Stimulated activated CD4-positive, alpha-beta T cell treated with anti-CD3 and anti-CD28 coated beads, Interleukin-2, amount 100 ng/mL, for 24 hours (primary cell): ENCODE data around the gene SIGLEC1.

Experiments used
- DNase-seq, 2 donors: peaks; one replicate each; pipeline ENCODE4 v3.0.0-alpha.2; 2020

Gene SIGLEC1

DNA sequence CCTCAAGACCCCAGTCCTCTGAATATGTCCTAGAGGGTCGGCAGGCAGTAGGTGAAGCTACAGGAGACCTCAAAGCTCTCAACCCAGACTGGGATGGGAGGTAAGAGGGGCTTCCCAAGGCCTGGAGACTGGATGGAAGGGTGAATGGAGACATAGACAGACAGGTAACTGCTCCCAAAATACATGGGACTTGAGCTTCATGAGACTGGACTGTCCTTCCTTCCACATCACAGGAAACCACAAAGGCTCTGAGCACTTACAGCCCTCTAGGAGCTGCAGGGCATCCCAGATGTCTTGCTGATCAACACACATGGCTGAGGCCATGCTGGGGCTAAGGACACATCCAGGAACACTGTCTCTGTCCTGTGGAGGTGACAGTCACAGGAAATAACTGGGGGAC, 31.6 kb upstream of the SIGLEC1 start:
- no peak for DNase-seq

GRCh38 chr20:3743251-3743650, 30.9 kb upstream of the SIGLEC1 start:
- DNase-seq: no peak

DNA sequence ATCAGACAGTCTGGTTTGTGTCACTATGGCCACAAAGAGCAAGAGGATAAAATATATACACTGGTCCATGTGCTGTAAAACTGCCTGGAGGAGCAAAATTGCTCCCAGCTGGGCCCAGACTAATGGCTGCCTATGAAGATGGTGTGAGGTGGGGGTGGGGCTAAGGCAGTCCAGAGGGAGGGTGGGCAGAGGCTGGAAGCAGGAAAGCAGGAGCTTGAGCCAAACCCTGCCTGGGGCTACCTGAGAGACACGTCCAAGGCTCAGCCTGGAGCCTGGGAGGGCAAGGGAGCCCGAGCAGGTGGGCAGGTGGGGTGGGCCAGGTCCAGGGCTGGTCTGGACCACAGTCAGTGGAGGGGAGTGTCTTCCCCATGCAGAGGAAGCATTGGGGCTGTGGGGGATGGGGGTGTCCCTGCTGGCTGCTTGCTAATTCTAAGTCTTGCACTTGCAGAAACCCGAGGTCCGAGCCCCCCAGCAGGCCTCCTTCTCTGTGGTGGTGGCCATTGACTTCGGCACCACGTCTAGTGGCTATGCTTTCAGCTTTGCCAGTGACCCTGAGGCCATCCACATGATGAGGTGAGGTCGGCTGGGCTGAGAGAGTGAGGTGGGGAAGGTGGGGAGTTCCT, 29.5 kb upstream of the SIGLEC1 start:
- no peak for DNase-seq

- no peak for DNase-seq
These were observed 28.4 kb upstream of the SIGLEC1 start for GRCh38 chr20:3740615-3741301.

- no peak for DNase-seq
These were observed 27.6 kb upstream of the SIGLEC1 start for GRCh38 chr20:3739926-3740451.

GRCh38 chr20:3739054-3739925, 26.9 kb upstream of the SIGLEC1 start:
- no peak for DNase-seq

GRCh38 chr20:3738111-3739053, 26.0 kb upstream of the SIGLEC1 start:
- DNase-seq: no peak

DNA sequence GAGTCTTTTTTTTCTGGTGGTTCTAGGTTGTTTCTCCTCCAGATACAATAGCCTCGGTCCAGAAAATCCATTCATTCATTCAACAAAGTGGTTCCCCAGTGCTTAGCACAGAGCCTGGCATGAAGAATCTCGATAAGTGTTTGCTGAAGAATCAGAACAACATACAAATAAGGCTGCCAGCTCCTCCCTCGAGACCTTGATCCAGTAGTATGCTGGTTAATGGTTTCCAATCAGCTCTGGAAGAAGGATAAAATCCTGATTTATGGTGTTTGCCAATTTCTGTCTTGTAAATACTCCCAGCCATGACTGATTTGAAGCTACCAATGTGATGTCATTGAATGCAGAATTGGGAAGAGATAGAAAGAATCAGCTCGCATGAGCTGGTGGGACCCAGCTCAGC, 23.4 kb upstream of the SIGLEC1 start:
- no peak for DNase-seq

- no peak for DNase-seq
These were observed 21.9 kb upstream of the SIGLEC1 start for GRCh38 chr20:3734111-3734843.

GRCh38 chr20:3733119-3733995, 21.0 kb upstream of the SIGLEC1 start:
- DNase-seq: no peak

- no peak for DNase-seq
These were observed 20.1 kb upstream of the SIGLEC1 start, which contains the start of gene HSPA12B for GRCh38 chr20:3732327-3733118. TSS of gene HSPA12B (plus strand) at chr20:3732685. CDS start at chr20:3738675, 5,990 bp downstream.

GRCh38 chr20:3731944-3732326, 19.5 kb upstream of the SIGLEC1 start:
- DNase-seq: no peak

DNA sequence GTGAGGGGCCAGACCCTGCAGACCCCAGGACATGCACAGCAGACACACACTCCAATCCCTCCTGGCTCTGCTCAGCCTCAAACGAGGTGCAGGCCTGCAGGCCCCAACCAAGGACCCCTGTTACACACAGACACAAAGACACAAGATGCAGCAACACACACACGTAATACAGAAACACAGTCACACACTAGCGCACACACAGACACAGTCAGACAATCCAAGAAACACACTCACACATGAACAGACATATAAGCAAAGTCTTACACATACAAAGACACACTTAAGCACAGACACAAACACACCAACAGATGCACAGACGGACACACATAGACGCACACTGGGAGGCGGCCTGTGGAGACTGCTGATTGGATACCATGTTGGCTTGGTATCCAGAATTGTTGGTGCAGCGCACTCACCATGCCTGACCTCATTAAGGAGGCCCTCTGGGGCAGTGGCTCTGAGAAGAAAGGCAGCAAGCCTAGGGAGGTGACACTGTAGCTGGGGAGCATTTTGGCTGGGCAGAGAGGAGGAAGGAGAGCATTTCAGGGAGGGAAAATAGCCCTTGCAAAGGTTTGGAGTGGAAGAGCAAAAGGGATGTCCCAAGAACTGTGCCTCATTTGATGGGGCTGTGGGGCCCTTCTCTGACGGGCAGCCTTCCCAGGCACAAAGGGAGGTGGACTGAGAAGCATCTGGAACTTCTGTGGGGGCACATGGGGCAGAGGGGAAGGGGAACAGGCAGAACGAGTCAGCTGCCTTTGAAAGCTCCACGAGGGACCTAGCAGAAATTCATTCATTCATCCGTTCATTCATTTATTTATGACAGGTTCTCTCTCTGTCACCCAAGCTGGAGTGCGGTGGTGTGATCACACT, 18.6 kb upstream of the SIGLEC1 start:
- no peak for DNase-seq

DNA sequence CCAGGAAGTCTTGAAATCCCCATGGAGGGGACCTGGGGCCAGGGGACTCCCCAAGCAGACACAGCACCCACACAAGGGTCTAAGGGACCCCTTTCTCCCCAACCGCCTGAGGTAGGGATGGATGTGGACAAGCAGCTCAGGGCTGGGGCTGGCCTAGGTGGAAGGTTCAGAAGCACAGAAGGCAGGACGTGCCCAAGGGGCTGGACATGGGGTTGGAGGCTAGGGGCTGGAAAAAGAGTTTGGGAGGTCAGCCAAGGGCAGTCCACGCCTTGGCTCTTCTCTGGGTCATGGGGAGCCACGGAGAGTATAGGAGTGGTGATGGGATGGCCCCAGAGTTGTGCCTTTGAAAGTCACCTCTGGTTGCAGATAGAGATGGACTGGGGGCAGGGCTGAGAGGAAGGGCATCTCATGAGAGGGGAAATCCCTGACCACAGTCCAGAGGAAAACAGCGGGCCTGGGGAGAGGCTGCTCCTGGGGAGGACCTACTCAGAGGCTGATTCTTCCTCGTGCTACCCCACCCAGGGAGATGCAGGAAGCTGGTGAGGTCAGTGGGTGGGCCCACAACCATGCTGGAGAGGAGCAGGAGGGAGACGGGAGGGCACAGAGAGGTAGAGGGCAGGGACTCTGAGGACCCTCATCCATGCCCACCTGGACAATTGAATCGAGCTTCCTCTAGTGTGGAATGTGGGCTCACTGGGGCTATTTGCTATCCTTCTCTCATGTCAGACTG, 17.6 kb upstream of the SIGLEC1 start:
- no peak for DNase-seq

DNA sequence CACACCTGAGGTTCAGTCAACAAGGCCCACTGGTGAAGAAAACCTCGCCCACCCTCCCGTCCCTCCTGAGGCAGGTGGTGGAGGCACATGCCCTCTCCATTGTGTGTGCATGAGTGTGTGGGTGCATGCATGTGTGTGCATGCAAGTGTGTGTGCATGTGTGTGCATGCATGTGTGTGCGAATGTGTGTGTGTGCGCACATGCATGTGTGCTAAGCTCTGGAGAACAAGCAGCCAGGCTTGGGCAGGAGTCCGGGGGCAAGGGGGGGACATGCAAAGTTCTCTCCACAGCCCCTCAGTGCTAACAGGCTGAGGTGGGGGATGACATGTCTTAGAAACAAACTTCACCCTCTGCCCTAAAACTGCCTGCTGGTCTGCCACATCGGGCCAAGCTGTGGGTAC, 17.0 kb upstream of the SIGLEC1 start:
- no peak for DNase-seq

GRCh38 chr20:3728876-3729275, 16.5 kb upstream of the SIGLEC1 start:
- no peak for DNase-seq

- DNase-seq: no peak
These were observed 16.0 kb upstream of the SIGLEC1 start for GRCh38 chr20:3728354-3728753.
